ENCODE data around the gene TBATA.

Gene TBATA

DNA sequence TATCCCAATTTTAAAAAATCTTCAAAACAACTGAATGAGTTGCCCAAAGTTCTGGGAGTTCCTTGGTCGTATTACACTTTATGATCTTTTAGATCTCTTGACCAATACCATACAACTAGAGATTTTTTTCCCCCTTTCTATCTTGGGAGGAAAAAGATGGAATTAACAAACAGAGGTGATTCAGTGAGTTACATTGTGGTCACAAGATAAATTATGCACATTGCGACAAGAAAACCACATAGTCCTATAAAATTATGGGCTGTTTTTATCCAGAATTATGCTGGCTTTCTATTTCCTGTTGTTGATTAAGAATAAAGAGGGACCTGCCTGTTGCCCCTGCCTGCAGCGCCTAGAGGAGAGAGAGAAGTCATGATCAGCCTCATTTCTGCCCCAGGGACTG lies 22.4 kb upstream of the TBATA start:
- no peak for FAIRE-seq

GRCh38 chr10:70806841-70807240 lies 21.7 kb upstream of the TBATA start:
- no peak for FAIRE-seq

DNA sequence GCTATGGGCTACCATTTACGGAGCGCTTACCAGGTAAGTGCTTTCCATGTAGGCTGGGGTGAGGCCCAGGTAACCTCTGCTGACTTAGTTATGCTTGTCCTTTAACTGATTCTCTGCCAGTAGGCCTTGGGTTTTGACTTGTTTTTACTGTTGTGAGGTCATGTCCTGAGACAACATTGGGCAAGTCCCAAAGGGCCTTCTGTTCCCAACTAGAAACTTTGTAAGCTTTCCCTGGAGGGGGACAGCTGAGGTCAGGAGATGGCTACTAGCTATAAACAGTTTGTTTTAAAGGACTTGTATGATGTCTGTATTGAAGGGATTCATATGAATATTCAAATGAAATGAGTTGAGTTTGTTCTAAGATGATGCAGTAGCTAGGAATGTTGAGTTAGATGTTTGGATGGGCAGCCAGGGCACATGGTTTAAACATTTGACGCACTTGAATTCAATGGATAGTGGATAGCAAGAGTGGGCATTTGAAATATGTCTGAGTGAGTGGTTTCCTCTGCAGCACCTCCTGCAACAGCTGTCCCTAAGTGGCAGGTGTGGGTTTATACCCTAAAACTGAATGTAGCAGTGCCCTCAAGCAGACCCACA lies 20.5 kb upstream of the TBATA start:
- FAIRE-seq = no peak

DNA sequence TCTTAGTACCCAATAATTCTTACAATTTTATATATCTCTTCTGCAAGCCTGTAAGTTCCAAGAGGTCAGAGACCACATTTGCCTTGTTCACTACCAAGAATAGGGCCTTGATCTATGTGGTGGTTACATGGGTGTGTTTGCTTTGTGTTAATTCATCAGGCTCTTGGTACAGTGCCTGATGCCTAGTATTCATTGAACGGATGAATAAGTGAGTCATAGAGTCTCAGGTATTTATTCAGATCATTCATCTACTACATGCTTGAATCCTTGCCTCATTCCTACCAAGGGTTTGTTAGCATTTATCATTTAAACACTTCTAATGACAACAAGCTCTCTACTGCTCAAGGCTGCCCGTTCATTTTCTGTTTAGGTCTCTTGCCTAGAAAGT lies 19.2 kb upstream of the TBATA start:
- no peak for FAIRE-seq

- FAIRE-seq = no peak
Measured at GRCh38 chr10:70803775-70804420, 18.7 kb upstream of the TBATA start.

DNA sequence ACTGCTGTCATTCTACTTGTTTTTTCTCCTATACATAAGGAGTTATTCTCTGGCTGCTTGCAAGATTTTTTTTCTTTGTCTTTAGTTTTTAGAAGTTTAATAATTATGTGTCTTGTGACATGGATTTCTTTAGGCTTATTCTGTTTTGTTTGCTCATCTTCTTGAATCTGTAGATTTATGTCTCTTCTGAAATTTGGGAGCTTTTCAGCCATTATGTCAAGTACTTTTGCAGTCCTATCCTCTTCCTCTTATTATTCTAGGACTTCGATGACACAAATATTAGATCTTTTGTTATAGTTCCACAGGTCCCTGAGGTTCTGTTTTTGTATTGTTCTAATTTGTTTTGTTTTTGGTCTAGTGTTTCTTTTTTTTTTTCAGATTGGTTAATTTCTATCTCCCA lies 16.7 kb upstream of the TBATA start:
- no peak for FAIRE-seq

GRCh38 chr10:70799124-70799523 lies 13.9 kb upstream of the TBATA start:
- no peak for FAIRE-seq

DNA sequence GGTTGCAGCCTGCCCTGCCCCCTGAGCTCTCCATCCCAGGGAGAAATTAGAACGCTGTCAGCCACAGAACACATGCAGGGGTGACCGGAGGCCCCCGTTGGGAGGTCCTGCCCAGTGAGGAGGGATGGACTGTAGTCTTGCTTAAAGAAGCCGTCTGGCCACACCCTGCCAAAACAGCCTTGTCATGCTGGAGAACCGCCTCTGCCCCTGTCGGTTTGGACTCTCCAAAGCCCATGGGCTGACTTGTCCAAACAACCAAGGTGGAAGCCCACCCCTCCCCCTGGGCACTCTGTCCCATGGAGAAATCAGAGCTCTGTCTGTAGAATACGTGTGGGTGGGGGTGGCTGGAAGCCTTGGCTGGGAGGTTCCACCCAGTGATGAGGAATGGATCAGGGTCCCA lies 12.7 kb upstream of the TBATA start:
- FAIRE-seq = no peak

DNA sequence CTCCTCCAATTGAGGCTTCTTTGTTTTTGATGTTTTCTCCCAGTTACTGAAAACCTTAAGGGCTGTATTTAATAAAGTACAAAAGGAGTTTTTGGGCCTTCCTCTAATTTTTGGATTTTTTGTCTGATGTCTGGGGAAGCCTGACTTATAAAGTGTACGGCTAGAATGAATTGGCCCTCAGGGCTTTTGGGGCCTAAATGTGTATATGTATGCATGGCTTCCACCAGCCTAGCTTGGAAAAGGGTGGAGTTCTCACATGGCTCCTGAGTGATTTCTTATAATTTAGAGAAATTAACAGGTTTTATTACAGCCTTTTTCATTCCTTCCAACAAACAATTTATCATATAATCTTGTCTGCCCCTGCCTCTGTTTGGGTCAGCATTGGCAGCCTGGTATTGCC lies 10.4 kb upstream of the TBATA start:
- FAIRE-seq = no peak

- FAIRE-seq = no peak
Measured at GRCh38 chr10:70791386-70792039, 6.3 kb upstream of the TBATA start.

GRCh38 chr10:70786799-70787415 lies 1.7 kb upstream of the TBATA start:
- no peak for FAIRE-seq

DNA sequence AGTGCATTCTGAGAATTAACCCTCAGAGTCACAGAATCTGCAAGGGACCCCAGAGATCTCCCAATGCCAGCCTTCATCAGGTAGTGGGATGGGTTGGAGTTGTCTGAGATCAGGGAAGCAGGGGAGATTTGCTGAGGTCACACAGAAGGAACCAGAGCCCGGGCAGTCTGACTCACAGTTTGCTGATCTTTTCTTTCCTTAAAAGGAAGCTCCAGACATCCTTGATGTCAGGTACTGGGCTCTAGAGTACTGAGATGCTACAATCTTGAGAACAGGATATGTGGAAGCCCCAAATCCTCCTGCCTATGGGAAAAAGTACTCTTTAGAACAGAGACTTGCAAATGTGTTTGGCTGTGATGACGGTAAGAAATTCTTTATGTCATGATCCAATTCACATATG lies 706 bp downstream of the TBATA start:
- FAIRE-seq = no peak

- FAIRE-seq = no peak
Measured at GRCh38 chr10:70784016-70784415, 1.2 kb downstream of the TBATA start.

GRCh38 chr10:70782746-70783680 lies 2.2 kb downstream of the TBATA start:
- no peak for FAIRE-seq

GRCh38 chr10:70782086-70782745 lies 3.0 kb downstream of the TBATA start:
- no peak for FAIRE-seq

- no peak for FAIRE-seq
Measured at GRCh38 chr10:70781461-70782051, 3.6 kb downstream of the TBATA start.

DNA sequence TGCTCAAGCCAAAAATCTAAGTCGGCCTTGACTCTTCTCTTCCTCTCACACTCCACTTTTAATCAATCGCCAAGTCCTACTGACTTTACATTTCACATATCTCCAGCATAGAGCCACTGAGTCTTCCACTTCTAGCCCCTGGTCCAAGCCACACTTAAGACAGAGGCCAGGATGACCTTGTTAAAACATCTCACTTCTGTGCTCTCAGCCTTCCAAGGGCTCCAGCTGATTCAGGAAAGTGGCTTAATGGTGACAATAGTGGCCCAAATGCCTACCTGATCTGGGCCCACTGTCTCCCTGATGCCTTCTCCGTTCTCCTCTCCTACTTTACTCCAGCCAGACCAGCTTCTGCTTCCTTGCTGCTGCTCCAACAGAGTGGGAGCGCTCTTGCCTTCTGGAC lies 4.4 kb downstream of the TBATA start:
- no peak for FAIRE-seq

- no peak for FAIRE-seq
Measured at GRCh38 chr10:70780370-70780760, 4.8 kb downstream of the TBATA start.

GRCh38 chr10:70779511-70780369 lies 5.4 kb downstream of the TBATA start:
- FAIRE-seq = no peak

GRCh38 chr10:70779088-70779487 lies 6.1 kb downstream of the TBATA start:
- FAIRE-seq = no peak

Data from A204.1 (cell line).